Prostate gland (tissue), 2 donors: ENCODE measurements around the gene TP53I11. TPM values are rescaled to one million over a fixed set of nuclear protein-coding genes. Genes with fewer than 3 reads are reported as not detected.

ENCODE experiments used
- DNase-seq: peaks from one replicate; pipeline ENCODE4 v3.0.0-alpha.2; 2019; ENCODE audit warnings: low spot score
- H3K27ac ChIP-seq, 2 donors: fragments of 200-600 bp; sonication (generic); 2 replicates each; pipeline ENCODE4 v1.5.1; 2017 to 2019
- H3K27me3 ChIP-seq: fragments of 200-600 bp; sonication (generic); replicated peaks from 2 replicates; pipeline ENCODE4 v1.5.1; 2019; ENCODE audit not compliant: insufficient read depth
- H3K36me3 ChIP-seq, 2 donors: fragments of 200-600 bp; sonication (generic); 1 replicate in 1 of 2; 2 replicates in 1 of 2; pipeline versions ENCODE4 v1.5.1 to v1.8.1; 2017 to 2019
- H3K4me1 ChIP-seq: fragments of 200-600 bp; sonication (generic); replicated peaks from 2 replicates; pipeline ENCODE4 v1.5.1; 2019
- H3K4me3 ChIP-seq, 2 donors: fragments of 200-600 bp; sonication (generic); 2 replicates each; pipeline ENCODE4 v1.5.1; 2017 to 2019
- H3K9me3 ChIP-seq: fragments of 200-600 bp; sonication (generic); 2 replicates; pipeline ENCODE4 v1.5.1; 2017
- POLR2A ChIP-seq: fragments of 450-650 bp; IDR thresholded peaks from one replicate; pipeline ENCODE4 v1.6.1; 2016; ENCODE audit warnings: antibody characterized with exemption, mild to moderate bottlenecking
- POLR2AphosphoS5 ChIP-seq: sonication (generic); formaldehyde crosslinking; IDR thresholded peaks from one replicate; pipeline ENCODE4 v1.6.1; 2017; ENCODE audit warnings: antibody characterized with exemption
- WGBS: methylation state at CpG from one replicate; pipeline ENCODE4 v1.1.5; 2018; 5-methylcytosine and 5-hydroxymethylcytosine counted together
- intact Hi-C: fragments of 100-400 bp; cut with DNase I; formaldehyde crosslinking; loops from one replicate; pipeline ENCODE4 v1.14.2; 2022
- total RNA-seq, 2 donors: library from RNA; depleted of rRNA; stranded (reverse); fragments of >200 nt; gene quantifications; one replicate each; pipeline ENCODE4 v1.1.0, GENCODE V29; 2016
- TF ChIP-seq, protein P1 (sequence below), 4 experiments: fragments of 200-600 bp in 2 of 4; fragments of 450-650 bp in 2 of 4; sonication (generic) in 2 of 4; IDR thresholded peaks; 1 replicate in 3 of 4; 2 replicates in 1 of 4; pipeline ENCODE4 v1.5.1; 2016 to 2019; ENCODE audit warnings: antibody characterized with exemption in 4 of 4, mild to moderate bottlenecking in 2 of 4, moderate library complexity in 2 of 4

The TP53I11 gene
- total RNA-seq, 2 donors from 2014 or later, result 72.0 to 115 TPM

DNA sequence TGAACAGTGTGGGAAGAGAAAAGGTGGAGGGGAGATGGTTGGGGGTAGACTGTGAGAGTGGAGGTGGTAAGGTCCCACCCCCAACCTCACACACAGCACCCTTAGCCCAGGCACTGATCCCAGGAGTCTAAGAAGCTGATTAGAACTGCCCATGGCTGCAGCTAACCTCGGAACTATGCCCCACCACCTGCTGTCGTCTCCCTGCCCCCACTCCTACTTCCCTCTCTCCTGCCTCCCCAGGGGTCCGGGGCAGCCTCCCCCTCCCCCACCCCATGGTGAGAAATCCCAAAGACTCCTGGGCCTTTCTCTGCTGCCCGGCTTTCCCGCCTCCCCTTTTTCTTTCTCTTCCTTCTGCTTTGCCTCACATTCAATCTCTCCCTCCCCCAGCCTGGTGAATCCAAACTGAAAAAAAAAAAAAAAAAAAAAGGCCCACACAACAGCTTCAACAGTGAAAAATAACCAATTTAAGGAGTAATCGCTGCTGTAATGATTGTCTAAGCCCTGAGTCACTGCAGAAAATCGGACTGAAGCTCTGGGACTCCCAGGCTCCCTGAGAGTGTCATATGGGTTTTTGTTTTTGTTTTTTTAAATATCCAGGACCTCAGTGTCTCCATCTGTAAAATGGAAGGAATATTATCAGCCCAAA, 9.6 kb upstream of the TP53I11 start:
- DNase-seq, result no peak
- Histone ChIP-seq H3K4me1 (peaks cover 2% of the 10 kb centered on the region), H3K9me3 (no peaks in the 10 kb centered on the region), H3K4me3 (no peak overlapping the region), H3K27ac (no peak overlapping the region), H3K36me3 (no peaks in the 10 kb centered on the region), H3K27me3 (no peaks in the 10 kb centered on the region)
- intact Hi-C loops, result no loop called here
- TF ChIP-seq POLR2A (no peak), POLR2AphosphoS5 (no peak)
- TF ChIP-seq, protein P1, sequence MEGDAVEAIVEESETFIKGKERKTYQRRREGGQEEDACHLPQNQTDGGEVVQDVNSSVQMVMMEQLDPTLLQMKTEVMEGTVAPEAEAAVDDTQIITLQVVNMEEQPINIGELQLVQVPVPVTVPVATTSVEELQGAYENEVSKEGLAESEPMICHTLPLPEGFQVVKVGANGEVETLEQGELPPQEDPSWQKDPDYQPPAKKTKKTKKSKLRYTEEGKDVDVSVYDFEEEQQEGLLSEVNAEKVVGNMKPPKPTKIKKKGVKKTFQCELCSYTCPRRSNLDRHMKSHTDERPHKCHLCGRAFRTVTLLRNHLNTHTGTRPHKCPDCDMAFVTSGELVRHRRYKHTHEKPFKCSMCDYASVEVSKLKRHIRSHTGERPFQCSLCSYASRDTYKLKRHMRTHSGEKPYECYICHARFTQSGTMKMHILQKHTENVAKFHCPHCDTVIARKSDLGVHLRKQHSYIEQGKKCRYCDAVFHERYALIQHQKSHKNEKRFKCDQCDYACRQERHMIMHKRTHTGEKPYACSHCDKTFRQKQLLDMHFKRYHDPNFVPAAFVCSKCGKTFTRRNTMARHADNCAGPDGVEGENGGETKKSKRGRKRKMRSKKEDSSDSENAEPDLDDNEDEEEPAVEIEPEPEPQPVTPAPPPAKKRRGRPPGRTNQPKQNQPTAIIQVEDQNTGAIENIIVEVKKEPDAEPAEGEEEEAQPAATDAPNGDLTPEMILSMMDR (IDR thresholded peaks at IDR 0.05), result no peak
- 55% methylated on average over 7 of the region's 7 CpGs for WGBS

DNA sequence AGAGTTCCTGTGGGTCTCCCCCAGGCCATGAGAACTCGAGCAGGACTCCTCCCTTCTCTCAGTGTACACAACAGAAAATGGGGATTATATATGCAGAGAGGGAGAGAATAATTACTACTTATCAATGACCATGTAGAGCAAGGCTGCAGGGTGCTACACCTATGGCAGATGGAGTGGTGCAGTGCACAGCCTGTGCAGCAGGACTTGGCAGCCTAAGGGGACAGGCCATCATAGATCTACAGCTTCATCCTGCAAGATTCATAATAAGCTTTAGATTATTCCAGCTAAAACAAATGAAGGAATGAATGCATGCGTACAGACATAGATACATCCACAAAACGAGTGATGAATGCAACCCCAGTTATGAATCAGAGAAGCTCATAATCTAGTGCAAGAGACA, 8.4 kb upstream of the TP53I11 start:
- H3K4me3 ChIP-seq, result no peak overlapping the region
- WGBS, result 87% methylated on average over 3 of the region's 3 CpGs

DNA sequence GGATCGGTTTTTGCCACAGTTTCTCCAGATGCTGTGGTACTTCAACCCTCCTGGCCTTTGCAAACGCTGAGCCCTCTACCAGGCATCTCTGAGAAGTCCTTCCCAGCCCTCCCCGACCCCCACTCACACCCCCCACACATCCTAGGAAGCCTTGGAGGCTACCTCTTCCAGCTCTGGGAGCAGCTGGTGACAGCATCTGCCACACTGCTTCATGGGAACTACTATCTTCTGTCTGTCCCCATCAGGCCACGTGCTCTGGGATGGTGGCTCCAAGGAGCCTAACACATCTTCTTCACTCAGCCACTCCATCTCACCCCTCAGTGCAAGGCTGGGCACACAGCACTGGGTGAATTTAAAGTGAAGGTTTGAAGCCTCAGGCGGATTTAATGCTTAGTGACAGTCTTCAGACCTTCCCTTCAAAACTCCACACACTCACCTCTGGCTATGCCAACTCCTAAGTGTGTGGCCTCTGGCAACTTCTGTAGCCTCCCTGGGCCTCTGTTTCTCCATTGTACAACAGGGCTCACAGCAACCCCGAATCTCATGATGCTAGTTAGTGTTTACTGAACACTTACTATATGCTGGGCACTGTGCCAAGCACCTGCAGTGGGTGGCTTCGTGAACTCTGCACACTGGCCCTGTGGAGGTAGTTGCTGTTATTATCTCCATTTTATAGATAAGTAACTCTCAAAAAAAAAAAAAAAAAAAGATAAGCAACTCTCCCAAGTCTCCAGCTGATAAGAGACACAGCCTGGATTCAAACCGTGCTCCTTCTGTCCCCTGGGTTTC, 7.3 kb upstream of the TP53I11 start:
- no peaks in the 10 kb centered on the region for H3K27me3 ChIP-seq
- intact Hi-C loops, result no loop called here
- TF ChIP-seq, protein P1 (IDR thresholded peaks at IDR 0.05), result no peak
- TF ChIP-seq POLR2AphosphoS5, result no peak
- no peak for TF ChIP-seq POLR2A
- WGBS, result 79% methylated on average over 8 of the region's 8 CpGs
- no peak for DNase-seq
- H3K9me3 ChIP-seq, result no peaks in the 10 kb centered on the region
- H3K4me1 ChIP-seq, result peaks cover 2% of the 10 kb centered on the region
- no peak overlapping the region for H3K4me3 ChIP-seq
- no peaks in the 10 kb centered on the region for H3K36me3 ChIP-seq
- H3K27ac ChIP-seq, result no peak overlapping the region

More for the DNA sequence above, 8.4 kb upstream of the TP53I11 start:
- H3K27me3 ChIP-seq, result no peaks in the 10 kb centered on the region
- H3K27ac ChIP-seq, result no peak overlapping the region
- no peak for DNase-seq
- no peaks in the 10 kb centered on the region for H3K36me3 ChIP-seq
- peaks cover 2% of the 10 kb centered on the region for H3K4me1 ChIP-seq
- intact Hi-C loops, result no loop called here
- no peaks in the 10 kb centered on the region for H3K9me3 ChIP-seq
- TF ChIP-seq POLR2A (no peak), POLR2AphosphoS5 (no peak)
- TF ChIP-seq, protein P1 (IDR thresholded peaks at IDR 0.05), result no peak

DNA sequence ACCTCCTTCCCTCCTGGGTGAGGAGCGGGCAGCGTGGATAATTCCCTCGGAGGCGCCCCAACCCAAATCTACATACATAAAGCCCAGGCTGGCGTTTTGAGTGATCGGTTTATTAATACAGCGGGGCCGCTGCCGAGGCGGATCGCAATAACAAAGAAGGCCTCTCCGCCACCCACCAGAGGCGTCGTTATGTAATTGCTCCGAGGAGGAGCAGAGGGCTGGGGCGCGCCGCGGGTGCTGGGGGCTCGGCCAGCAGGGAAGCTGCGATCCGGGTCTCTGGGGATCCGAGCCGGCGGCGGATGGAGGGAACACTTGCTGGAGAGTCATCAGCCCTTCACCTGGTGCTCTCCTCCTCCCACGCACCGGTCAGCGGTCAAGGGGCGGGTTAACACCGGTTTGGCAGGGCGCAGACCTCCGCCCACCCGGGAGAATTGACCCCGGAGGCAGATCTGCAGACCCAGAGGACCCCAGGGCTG, 6.4 kb upstream of the TP53I11 start:
- H3K9me3 ChIP-seq, result no peaks in the 10 kb centered on the region
- no peaks in the 10 kb centered on the region for H3K36me3 ChIP-seq
- no peak overlapping the region for H3K27ac ChIP-seq
- H3K4me1 ChIP-seq, result peaks cover 2% of the 10 kb centered on the region
- H3K27me3 ChIP-seq, result no peaks in the 10 kb centered on the region
- 17% methylated on average over 27 of the region's 35 CpGs for WGBS
- no peak for DNase-seq
- TF ChIP-seq, protein P1 (IDR thresholded peaks at IDR 0.05), result no peak
- no peak for TF ChIP-seq POLR2A
- no peak overlapping the region for H3K4me3 ChIP-seq
- intact Hi-C loops, result no loop called here
